Cerebellar cortex (tissue), 1 donor: ENCODE measurements around the gene ITGAE.
A peak's percentile ranks its signal among the peaks of the same experiment; 100 is the strongest.

ENCODE experiments used
- DNase-seq: peaks from one replicate; pipeline ENCODE4 v3.0.0-alpha.2; 2015; ENCODE audit warnings: low spot score

ITGAE gene

GRCh38 chr17:3667366-3668278 lies 133.4 kb downstream of the ITGAE start:
- peak; percentile 63 for DNase-seq

GRCh38 chr17:3666516-3666915 lies 134.5 kb downstream of the ITGAE start:
- no peak for DNase-seq

- no peak for DNase-seq
Measured at GRCh38 chr17:3665834-3666233, 135.2 kb downstream of the ITGAE start.
